ENCODE results near the gene LUZP1.

LUZP1 gene

DNA sequence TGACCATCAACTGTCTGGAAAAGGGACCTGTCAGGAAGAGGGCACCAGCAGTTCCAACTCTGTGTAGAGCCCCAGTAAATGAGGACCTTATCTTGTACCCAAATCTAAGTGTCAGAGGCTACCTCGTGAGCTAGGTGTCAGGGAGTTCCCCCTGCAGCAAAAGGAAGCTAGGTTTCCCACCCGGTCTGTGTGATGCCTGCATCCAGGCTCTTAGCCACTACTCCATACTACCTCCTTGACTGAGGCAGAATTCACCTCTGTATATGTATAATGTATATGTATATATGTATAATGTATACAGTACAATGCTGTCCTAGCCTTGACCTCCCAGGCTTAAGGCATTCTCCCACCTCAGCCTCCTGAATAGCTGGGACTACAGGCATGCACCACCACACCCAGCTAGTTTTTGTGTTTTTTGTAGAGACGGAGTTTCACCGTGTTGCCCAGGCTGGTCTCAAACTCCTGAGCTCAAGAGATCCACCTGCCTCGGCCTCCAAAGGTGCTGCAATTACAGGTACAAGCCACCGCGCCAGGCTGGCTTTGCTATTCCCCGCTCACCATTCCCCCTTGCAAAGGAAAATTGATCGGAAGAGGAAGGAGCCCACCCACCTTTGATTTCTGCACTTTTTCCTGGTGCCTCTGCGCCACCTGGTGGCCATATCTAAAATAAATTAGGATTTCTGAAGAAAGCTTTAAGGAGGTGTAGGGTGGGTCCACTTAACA, 15.7 kb upstream of the LUZP1 start:
- Histone ChIP-seq H3K9ac (no peak overlapping the region), H3K4me2 (ENCODE audit: low read length) (peak overlapping the region; percentile 70), H2AFZ (peak overlapping the region; percentile 53), H3K27ac (no peak overlapping the region), H3K4me3 (ENCODE audit: low read depth, low read length) (no peak overlapping the region), H3K27me3 (ENCODE audit: control insufficient read depth, insufficient read depth, low read length) (no peaks in the 10 kb centered on the region), H3K4me1 (no peaks in the 10 kb centered on the region), H3K9me3 (ENCODE audit: control insufficient read depth, low read length) (no peaks in the 10 kb centered on the region), H3K36me3 (ENCODE audit: control insufficient read depth, insufficient read depth, low read length) (no peaks in the 10 kb centered on the region), H3K79me2 (no peaks in the 10 kb centered on the region)
- TF ChIP-seq, protein P1, sequence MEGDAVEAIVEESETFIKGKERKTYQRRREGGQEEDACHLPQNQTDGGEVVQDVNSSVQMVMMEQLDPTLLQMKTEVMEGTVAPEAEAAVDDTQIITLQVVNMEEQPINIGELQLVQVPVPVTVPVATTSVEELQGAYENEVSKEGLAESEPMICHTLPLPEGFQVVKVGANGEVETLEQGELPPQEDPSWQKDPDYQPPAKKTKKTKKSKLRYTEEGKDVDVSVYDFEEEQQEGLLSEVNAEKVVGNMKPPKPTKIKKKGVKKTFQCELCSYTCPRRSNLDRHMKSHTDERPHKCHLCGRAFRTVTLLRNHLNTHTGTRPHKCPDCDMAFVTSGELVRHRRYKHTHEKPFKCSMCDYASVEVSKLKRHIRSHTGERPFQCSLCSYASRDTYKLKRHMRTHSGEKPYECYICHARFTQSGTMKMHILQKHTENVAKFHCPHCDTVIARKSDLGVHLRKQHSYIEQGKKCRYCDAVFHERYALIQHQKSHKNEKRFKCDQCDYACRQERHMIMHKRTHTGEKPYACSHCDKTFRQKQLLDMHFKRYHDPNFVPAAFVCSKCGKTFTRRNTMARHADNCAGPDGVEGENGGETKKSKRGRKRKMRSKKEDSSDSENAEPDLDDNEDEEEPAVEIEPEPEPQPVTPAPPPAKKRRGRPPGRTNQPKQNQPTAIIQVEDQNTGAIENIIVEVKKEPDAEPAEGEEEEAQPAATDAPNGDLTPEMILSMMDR (IDR thresholded peaks at IDR 0.05): peak; percentile 76

DNA sequence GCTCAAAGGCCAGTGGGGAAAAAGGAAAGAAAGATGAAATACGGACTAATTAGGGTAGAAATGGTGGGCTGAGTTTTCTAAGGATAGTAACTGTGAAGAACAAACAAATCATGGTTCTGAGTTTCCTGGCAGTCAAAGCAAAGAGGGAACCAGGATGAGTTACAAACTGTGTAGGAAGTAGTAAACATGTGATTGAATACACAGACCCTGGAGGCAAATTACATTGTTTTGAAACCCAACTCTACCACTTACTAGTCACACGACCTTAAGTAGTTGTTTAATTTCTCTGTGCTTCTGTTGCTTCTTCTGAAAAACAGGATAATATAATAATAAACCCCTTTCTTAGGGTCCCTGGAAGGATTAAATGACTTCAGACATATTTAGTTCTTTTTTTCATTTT, 11.2 kb upstream of the LUZP1 start:
- Histone ChIP-seq H3K4me3 (ENCODE audit: low read depth, low read length) (no peak overlapping the region), H3K36me3 (ENCODE audit: control insufficient read depth, insufficient read depth, low read length) (no peaks in the 10 kb centered on the region), H3K79me2 (no peaks in the 10 kb centered on the region), H2AFZ (no peak overlapping the region), H3K27ac (no peak overlapping the region), H3K4me2 (ENCODE audit: low read length) (no peak overlapping the region), H3K9ac (no peak overlapping the region), H3K4me1 (peaks cover 4% of the 10 kb centered on the region), H3K9me3 (ENCODE audit: control insufficient read depth, low read length) (no peaks in the 10 kb centered on the region), H3K27me3 (ENCODE audit: control insufficient read depth, insufficient read depth, low read length) (no peaks in the 10 kb centered on the region)
- TF ChIP-seq, protein P1 (IDR thresholded peaks at IDR 0.05): no peak

DNA sequence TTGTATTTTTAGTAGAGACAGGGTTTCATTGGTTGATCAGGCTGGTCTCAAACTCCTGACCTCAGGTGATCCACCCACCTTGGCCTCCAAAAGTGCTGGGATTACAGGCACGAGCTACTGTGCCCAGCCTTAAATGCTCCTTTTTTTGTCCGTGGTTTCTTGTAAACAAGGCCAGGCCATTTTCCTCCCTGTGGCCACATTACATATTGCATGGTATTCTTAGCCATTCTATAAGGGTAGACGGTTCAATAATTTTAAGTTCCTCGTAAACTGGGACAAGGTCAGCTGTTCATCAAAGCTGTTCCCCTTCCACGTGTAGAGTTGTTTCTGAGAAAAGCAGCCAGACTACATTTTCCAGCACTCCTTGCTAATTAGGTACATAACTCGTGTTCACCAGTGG, 10.3 kb upstream of the LUZP1 start:
- Histone ChIP-seq H3K79me2 (no peaks in the 10 kb centered on the region), H3K27ac (no peak overlapping the region), H2AFZ (no peak overlapping the region), H3K9me3 (ENCODE audit: control insufficient read depth, low read length) (no peaks in the 10 kb centered on the region), H3K4me2 (ENCODE audit: low read length) (no peak overlapping the region), H3K27me3 (ENCODE audit: control insufficient read depth, insufficient read depth, low read length) (no peaks in the 10 kb centered on the region), H3K4me3 (ENCODE audit: low read depth, low read length) (no peak overlapping the region), H3K4me1 (peaks cover 4% of the 10 kb centered on the region), H3K9ac (no peak overlapping the region), H3K36me3 (ENCODE audit: control insufficient read depth, insufficient read depth, low read length) (no peaks in the 10 kb centered on the region)
- TF ChIP-seq, protein P1 (IDR thresholded peaks at IDR 0.05): no peak

DNA sequence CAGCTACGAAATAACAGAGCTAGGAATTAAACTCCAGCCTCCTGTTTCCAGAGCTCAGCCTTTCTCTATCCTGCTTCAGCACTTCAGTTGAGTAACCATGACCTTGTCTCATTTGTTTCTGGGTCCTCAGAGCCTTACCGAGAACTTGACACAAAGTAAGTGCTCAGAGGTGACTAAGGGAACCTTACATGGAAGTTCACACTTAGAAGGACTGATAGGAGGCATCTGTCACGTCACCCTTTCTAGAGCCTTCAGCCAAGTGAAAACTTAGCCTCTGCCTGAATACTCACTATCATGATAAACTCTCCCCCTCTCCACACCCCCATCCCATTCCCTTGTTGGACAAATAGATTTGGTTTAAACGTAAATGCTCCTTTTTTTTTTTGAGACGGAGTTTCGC, 9.8 kb upstream of the LUZP1 start:
- H3K79me2 ChIP-seq: no peaks in the 10 kb centered on the region
- peak overlapping the region; percentile 98 for H3K4me2 ChIP-seq (ENCODE audit: low read length)
- H3K4me1 ChIP-seq: peaks cover 4% of the 10 kb centered on the region
- peak overlapping the region; percentile 71 for H3K27ac ChIP-seq
- TF ChIP-seq, protein P1 (IDR thresholded peaks at IDR 0.05): no peak
- no peaks in the 10 kb centered on the region for H3K36me3 ChIP-seq (ENCODE audit: control insufficient read depth, insufficient read depth, low read length)
- H3K27me3 ChIP-seq (ENCODE audit: control insufficient read depth, insufficient read depth, low read length): no peaks in the 10 kb centered on the region
- H3K9me3 ChIP-seq (ENCODE audit: control insufficient read depth, low read length): no peaks in the 10 kb centered on the region
- no peak overlapping the region for H3K9ac ChIP-seq
- peak overlapping the region; percentile 83 for H2AFZ ChIP-seq
- H3K4me3 ChIP-seq (ENCODE audit: low read depth, low read length): peak overlapping the region; percentile 66
